Cardiac muscle cell (in vitro differentiated cells and primary cell): ENCODE results near the gene PLCH2. TPM values are rescaled to one million over a fixed set of nuclear protein-coding genes. Genes with fewer than 3 reads are reported as not detected.

ENCODE experiments used
- DNase-seq, 2 donors: peaks; one replicate each; pipeline versions ENCODE4 v3.0.0 to v3.0.0-alpha.2; 2010 to 2017; ENCODE audit warnings: low read depth in 1 of 2, low spot score in 1 of 2
- H3K27ac ChIP-seq: fragments of 200-600 bp; sonication (generic); 2 replicates; pipeline ENCODE4 v1.5.1; 2016
- H3K27me3 ChIP-seq: fragments of 200-600 bp; sonication (generic); 2 replicates; pipeline ENCODE4 v1.6.0; 2016; ENCODE audit warnings: control low read depth
- H3K36me3 ChIP-seq: fragments of 200-600 bp; sonication (generic); 2 replicates; pipeline ENCODE4 v1.5.1; 2016; ENCODE audit warnings: control low read depth
- H3K4me1 ChIP-seq: fragments of 200-600 bp; sonication (generic); 2 replicates; pipeline ENCODE4 v1.8.1; 2017; ENCODE audit warnings: low read depth, mild to moderate bottlenecking, mixed run types
- H3K4me3 ChIP-seq: fragments of 200-600 bp; sonication (generic); 2 replicates; pipeline ENCODE4 v1.5.1; 2016; ENCODE audit warnings: mild to moderate bottlenecking
- H3K9me3 ChIP-seq: fragments of 200-600 bp; sonication (generic); 2 replicates; pipeline ENCODE4 v1.5.1; 2017; ENCODE audit warnings: low read depth, mild to moderate bottlenecking, control low read depth
- polyA plus RNA-seq: library from polyadenylated mRNA; unstranded; fragments of >200 nt; fragmentation: Nextera tagmentation; extraction: Ambion mirVana; gene quantifications from 2 replicates; pipeline ENCODE4 v1.2.1, GENCODE V29; 2016
- total RNA-seq: library from RNA; depleted of rRNA; stranded (reverse); fragments of >200 nt; gene quantifications from 2 replicates; pipeline ENCODE4 v1.2.3, GENCODE V29; 2016
- TF ChIP-seq, protein P1 (sequence below): IDR thresholded peaks from 2 replicates; pipeline ENCODE4 v1.5.1; 2012; ENCODE audit warnings: low read depth, mild to moderate bottlenecking, low read length

PLCH2 gene
- total and polyA plus RNA-seq, 2 experiments from 2014 or later: 0.33 to 0.44 TPM

GRCh38 chr1:2553871-2554620, 78.0 kb downstream of the PLCH2 start:
- Histone ChIP-seq H3K27ac (no peak overlapping the region), H3K4me1 (peaks cover 10% of the 10 kb centered on the region), H3K9me3 (no peaks in the 10 kb centered on the region), H3K27me3 (no peaks in the 10 kb centered on the region), H3K4me3 (no peak overlapping the region), H3K36me3 (no peaks in the 10 kb centered on the region)
- TF ChIP-seq, protein P1, sequence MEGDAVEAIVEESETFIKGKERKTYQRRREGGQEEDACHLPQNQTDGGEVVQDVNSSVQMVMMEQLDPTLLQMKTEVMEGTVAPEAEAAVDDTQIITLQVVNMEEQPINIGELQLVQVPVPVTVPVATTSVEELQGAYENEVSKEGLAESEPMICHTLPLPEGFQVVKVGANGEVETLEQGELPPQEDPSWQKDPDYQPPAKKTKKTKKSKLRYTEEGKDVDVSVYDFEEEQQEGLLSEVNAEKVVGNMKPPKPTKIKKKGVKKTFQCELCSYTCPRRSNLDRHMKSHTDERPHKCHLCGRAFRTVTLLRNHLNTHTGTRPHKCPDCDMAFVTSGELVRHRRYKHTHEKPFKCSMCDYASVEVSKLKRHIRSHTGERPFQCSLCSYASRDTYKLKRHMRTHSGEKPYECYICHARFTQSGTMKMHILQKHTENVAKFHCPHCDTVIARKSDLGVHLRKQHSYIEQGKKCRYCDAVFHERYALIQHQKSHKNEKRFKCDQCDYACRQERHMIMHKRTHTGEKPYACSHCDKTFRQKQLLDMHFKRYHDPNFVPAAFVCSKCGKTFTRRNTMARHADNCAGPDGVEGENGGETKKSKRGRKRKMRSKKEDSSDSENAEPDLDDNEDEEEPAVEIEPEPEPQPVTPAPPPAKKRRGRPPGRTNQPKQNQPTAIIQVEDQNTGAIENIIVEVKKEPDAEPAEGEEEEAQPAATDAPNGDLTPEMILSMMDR: no peak
- no peak for DNase-seq

DNA sequence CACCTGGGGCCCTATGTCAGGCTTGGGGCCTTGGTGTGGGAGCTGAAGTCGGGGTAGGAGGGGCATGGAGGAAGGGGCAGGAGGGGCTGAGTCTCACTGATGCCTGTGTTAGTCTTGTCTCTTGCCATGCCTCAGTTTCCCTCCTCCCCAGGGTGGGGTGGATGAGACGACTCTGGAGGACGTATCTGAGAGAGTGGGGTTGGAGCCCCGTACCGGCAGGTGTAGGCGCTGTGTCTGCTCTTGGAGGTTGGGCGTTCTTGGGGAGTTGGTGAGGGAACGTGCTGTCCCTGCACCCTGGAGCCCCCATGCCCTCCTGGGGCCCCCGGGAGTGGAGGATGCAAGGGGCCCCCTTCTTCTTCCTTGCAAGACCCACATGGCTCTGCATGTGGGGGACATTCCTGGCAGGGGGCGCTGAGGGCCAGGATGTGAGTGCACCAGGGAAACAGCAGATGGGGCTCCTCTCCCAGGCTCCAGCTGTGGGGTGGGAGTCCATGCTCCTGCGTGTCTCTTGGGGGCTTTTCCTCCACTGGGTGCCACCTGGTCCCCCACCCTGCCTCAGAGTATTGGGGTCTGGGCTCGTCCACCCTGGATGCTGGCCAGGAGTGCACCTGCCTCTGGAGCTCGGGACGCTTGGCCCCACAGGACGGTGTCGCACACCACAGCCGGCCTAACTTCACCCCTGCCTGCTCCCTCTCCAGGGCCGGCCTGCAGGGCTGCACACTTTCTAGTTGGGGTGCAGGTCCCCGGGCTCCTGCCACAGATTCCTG, 78.7 kb downstream of the PLCH2 start:
- H3K4me3 ChIP-seq: no peak overlapping the region
- TF ChIP-seq, protein P1: peak; percentile 42
- no peaks in the 10 kb centered on the region for H3K9me3 ChIP-seq
- peaks cover 10% of the 10 kb centered on the region for H3K4me1 ChIP-seq
- DNase-seq: peak; percentile 29 to 40
- H3K36me3 ChIP-seq: no peaks in the 10 kb centered on the region
- H3K27me3 ChIP-seq: no peaks in the 10 kb centered on the region
- H3K27ac ChIP-seq: no peak overlapping the region

Other genes with a start within 250 kb of the PLCH2 start
- gene SKI, start 248.0 kb upstream of the PLCH2 start, total RNA-seq: 25.2 and 31.9 TPM in 2 replicates
- 2.7 and 5.2 TPM in 2 replicates for gene SKI, start 248.0 kb upstream of the PLCH2 start, polyA plus RNA-seq
- 17.0 and 24.4 TPM in 2 replicates for gene MORN1, start 84.7 kb upstream of the PLCH2 start, total RNA-seq
- 10.8 and 20.7 TPM in 2 replicates for gene MORN1, start 84.7 kb upstream of the PLCH2 start, polyA plus RNA-seq
- 46.5 and 57.9 TPM in 2 replicates for gene RER1, start 84.4 kb upstream of the PLCH2 start, total RNA-seq
- 100 and 112 TPM in 2 replicates for gene RER1, start 84.4 kb upstream of the PLCH2 start, polyA plus RNA-seq
- gene PEX10, start 63.7 kb upstream of the PLCH2 start, total RNA-seq: 37.5 and 40.4 TPM in 2 replicates
- 34.2 and 38.8 TPM in 2 replicates for gene PEX10, start 63.7 kb upstream of the PLCH2 start, polyA plus RNA-seq
- gene PANK4, start 50.3 kb downstream of the PLCH2 start, total RNA-seq: 62.7 and 63.2 TPM in 2 replicates
- 44.5 and 72.6 TPM in 2 replicates for gene PANK4, start 50.3 kb downstream of the PLCH2 start, polyA plus RNA-seq
- gene HES5, start 54.0 kb downstream of the PLCH2 start, total RNA-seq: not detected in 2 replicates
- gene HES5, start 54.0 kb downstream of the PLCH2 start, polyA plus RNA-seq: not detected in 2 replicates
- gene TNFRSF14, start 80.1 kb downstream of the PLCH2 start, total RNA-seq: 0.14 and 0.24 TPM in 2 replicates
- 0.75 TPM in 1 of 2 replicates, not detected in the other for gene TNFRSF14, start 80.1 kb downstream of the PLCH2 start, polyA plus RNA-seq
- gene PRXL2B, start 110.5 kb downstream of the PLCH2 start, total RNA-seq: 53.0 and 55.8 TPM in 2 replicates
- gene PRXL2B, start 110.5 kb downstream of the PLCH2 start, polyA plus RNA-seq: 59.5 and 59.7 TPM in 2 replicates
- gene MMEL1, start 156.7 kb downstream of the PLCH2 start, total RNA-seq: not detected in 2 replicates
- not detected in 2 replicates for gene MMEL1, start 156.7 kb downstream of the PLCH2 start, polyA plus RNA-seq